HG02642 (cell line): ENCODE measurements around the gene TBCC.

Source experiments
- ATAC-seq: cut with Tn5 transposase; IDR thresholded peaks from one replicate; pipeline ENCODE4 v1.9.1; 2021; ENCODE audit warnings: mild to moderate bottlenecking; ENCODE audit not compliant: unreplicated experiment, poor library complexity

TBCC gene

GRCh38 chr6:42745640-42746462 is at the start of gene TBCC:
TBCC (minus strand) TSS chr6:42746103; CDS start chr6:42746073, 30 bp downstream.
- ATAC-seq: peak; percentile 76

GRCh38 chr6:42795651-42796050 is 49.7 kb upstream of the TBCC start:
- ATAC-seq: no peak

- no peak for ATAC-seq
These were observed 45.9 kb upstream of the TBCC start for GRCh38 chr6:42791706-42792320.

- ATAC-seq: no peak
These were observed 44.8 kb upstream of the TBCC start for GRCh38 chr6:42790549-42791181.

GRCh38 chr6:42788671-42789070 is 42.8 kb upstream of the TBCC start:
- no peak for ATAC-seq

- ATAC-seq: no peak
These were observed 41.2 kb upstream of the TBCC start for GRCh38 chr6:42787063-42787472.

- ATAC-seq: no peak
These were observed 40.7 kb upstream of the TBCC start for GRCh38 chr6:42786525-42786985.

- ATAC-seq: no peak
These were observed 39.0 kb upstream of the TBCC start for GRCh38 chr6:42784717-42785498.

GRCh38 chr6:42783876-42784642 is 38.2 kb upstream of the TBCC start:
- no peak for ATAC-seq

- peak; percentile 53 for ATAC-seq
These were observed 37.4 kb upstream of the TBCC start for GRCh38 chr6:42783177-42783875.

- peak; percentile 29 for ATAC-seq
These were observed 36.8 kb upstream of the TBCC start for GRCh38 chr6:42782689-42783176.

- ATAC-seq: peak; percentile 34
These were observed 36.1 kb upstream of the TBCC start, which contains the start of gene BICRAL for GRCh38 chr6:42781796-42782688. BICRAL (plus strand) TSS chr6:42782052; CDS start chr6:42822023, 39,971 bp downstream.

GRCh38 chr6:42781546-42781795 is 35.6 kb upstream of the TBCC start:
- ATAC-seq: no peak

GRCh38 chr6:42779521-42779920 is 33.6 kb upstream of the TBCC start:
- ATAC-seq: no peak

- ATAC-seq: no peak
These were observed 32.2 kb upstream of the TBCC start for GRCh38 chr6:42778122-42778521.

- no peak for ATAC-seq
These were observed 31.4 kb upstream of the TBCC start for GRCh38 chr6:42777126-42777822.

GRCh38 chr6:42774821-42775487 is 29.1 kb upstream of the TBCC start:
- ATAC-seq: peak; percentile 11
